GM12864 (cell line): Measurements from ENCODE around the gene PELI1.
"Not testable (repeated sequence)": the region's sequence is repeated elsewhere in the genome, so short reads cannot be mapped to it uniquely, and the experiment has no call there.

Experiments used
- DNase-seq: peaks from one replicate; pipeline ENCODE4 v3.0.0-alpha.2; 2011; ENCODE audit warnings: low read depth
- H3K4me3 ChIP-seq: 2 replicates; pipeline ENCODE4 v1.5.1; 2011; ENCODE audit warnings: mild to moderate bottlenecking, low read depth, low read length, control low read depth
- TF ChIP-seq, protein P1 (sequence below): IDR thresholded peaks from 2 replicates; pipeline ENCODE4 v1.5.1; 2011; ENCODE audit warnings: low read depth, mild to moderate bottlenecking, moderate library complexity, low read length, control low read depth, inconsistent platforms; ENCODE audit errors: missing control alignments

Gene PELI1

DNA sequence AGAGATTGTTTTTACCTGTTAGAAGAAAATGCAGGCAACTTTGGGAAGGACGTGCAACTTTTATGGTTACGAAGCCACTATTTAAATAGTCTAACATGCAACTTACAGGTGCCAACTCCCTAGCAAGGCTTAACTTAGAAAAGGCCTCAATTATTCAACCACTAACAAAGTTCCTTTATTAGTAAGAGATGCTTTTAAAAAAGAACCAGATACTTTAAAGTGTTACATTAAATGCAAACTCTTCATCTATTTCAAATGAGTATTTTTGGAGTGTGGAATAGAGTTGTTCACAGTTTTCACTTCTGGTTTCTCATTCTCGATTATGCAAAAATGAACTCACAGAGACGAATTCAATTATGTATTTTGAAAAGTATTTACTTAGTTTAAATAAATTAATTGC, 51.7 kb downstream of the PELI1 start:
- TF ChIP-seq, protein P1, sequence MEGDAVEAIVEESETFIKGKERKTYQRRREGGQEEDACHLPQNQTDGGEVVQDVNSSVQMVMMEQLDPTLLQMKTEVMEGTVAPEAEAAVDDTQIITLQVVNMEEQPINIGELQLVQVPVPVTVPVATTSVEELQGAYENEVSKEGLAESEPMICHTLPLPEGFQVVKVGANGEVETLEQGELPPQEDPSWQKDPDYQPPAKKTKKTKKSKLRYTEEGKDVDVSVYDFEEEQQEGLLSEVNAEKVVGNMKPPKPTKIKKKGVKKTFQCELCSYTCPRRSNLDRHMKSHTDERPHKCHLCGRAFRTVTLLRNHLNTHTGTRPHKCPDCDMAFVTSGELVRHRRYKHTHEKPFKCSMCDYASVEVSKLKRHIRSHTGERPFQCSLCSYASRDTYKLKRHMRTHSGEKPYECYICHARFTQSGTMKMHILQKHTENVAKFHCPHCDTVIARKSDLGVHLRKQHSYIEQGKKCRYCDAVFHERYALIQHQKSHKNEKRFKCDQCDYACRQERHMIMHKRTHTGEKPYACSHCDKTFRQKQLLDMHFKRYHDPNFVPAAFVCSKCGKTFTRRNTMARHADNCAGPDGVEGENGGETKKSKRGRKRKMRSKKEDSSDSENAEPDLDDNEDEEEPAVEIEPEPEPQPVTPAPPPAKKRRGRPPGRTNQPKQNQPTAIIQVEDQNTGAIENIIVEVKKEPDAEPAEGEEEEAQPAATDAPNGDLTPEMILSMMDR = no peak
- no peak overlapping the region; the same call in 1 of the 2 replicates for H3K4me3 ChIP-seq
- peak; percentile 60 for DNase-seq

DNA sequence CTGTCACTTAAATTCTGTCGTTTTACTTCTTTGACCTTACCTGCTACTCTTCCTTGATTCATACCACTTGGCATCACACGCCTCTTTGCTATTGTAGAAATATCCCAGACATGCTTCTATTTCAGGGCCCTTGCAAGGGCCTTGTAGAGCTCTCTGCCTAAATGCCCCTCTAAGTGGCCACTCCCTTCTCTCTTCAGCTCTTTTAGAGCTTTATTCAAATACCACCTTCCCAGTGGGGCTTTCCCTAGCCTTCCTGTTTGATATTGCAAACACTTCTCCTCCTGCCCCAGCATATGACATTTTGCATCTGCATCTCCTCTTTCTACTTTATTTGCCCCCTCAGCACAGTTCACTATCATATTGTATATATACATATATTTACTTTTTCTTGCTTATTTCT, 54.0 kb downstream of the PELI1 start:
- TF ChIP-seq, protein P1 = no peak
- H3K4me3 ChIP-seq = no peak overlapping the region
- DNase-seq = no peak

DNA sequence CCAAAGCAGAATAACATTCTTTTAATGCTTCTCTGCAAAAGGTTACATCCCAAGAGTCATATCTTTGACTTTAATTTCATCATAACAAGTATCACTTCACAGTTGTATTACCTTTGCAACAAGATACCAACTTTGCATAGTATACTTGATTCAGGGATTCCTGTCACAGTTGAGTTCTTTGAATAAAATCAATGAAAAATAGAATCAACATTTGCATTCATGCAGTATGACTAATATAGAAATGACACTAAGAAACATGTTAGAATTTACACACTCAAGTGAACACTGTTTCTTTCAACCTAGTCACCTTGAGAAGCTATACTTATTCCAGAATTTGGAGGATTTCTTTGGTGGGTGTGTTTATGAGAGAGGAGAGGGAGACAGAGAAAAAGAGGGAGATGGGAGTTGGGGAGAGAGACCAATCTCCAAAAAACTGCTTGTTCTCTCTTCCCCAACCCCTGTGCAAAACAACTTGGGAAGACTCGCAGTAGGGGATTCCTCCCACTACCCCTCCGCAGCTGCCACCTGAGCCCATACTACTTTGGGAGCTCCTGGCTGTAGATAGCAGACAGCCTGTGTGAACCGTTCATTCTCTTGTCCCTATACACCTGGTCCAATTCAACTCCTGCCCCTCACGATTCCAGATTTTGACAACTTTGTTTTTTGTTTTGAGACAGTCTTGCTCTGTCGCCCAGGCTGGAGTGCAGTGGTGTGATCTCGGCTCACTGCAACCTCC, 57.7 kb downstream of the PELI1 start:
- DNase-seq = no peak
- TF ChIP-seq, protein P1 = no peak
- no peak overlapping the region for H3K4me3 ChIP-seq

DNA sequence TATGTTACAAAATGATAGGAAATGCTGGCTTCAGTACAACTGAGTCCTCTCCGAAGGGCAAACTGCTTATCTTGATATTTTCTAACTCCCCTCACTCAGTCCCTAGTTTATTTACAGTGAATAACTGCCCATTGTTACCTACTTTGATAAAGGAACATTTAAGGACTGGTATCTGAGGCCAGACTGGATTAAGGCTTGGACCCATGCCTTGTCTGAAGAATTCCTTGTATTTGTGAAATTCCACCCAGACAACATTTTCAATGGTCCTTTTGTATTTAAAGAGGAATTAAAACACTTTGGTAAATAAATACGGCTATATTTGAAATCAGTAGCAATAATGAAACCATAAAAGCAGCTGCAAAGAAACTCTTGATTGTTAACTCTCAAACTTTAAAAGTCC, 58.3 kb downstream of the PELI1 start:
- H3K4me3 ChIP-seq = no peak overlapping the region
- no peak for DNase-seq
- TF ChIP-seq, protein P1 = no peak

DNA sequence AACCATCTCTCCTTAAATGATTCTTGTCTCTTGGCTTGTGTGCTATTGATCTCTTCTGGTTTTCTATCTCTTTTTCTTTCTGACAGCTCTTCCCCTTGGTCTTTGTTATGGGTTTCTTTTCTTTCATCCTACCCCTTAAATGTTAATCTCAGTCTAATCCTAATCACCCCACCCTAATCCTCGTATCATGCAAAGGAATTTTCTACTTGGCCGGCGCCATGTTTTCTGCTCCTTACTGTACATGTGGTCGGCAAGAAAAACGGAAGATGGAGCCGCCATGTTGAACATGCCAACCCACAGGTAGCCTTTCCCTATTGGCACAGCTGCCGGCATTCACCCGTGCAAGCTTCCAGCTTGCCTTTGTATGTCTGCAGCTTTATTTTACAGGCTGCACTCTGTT, 63.2 kb downstream of the PELI1 start:
- TF ChIP-seq, protein P1 = no peak
- no peak for DNase-seq
- H3K4me3 ChIP-seq = no peak overlapping the region

DNA sequence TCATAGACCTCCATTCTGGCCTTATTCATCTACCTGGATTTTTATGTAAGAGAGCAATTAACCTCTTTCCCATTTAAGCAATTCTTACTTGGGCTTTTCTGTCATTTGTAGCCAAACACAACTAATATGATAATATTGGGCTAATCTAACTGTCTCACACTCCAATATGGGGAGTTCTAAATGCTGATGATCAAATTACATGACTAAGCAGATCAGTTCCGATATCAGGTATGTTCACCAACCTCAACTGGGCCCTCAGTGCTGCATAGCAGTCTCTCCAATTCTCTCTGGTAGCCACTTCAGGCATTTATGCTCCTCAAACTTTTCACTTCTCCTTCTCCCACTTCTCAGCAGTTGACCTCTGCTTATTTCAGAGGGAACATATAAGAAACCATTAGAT, 64.0 kb downstream of the PELI1 start:
- H3K4me3 ChIP-seq = no peak overlapping the region
- no peak for DNase-seq
- TF ChIP-seq, protein P1 = no peak

DNA sequence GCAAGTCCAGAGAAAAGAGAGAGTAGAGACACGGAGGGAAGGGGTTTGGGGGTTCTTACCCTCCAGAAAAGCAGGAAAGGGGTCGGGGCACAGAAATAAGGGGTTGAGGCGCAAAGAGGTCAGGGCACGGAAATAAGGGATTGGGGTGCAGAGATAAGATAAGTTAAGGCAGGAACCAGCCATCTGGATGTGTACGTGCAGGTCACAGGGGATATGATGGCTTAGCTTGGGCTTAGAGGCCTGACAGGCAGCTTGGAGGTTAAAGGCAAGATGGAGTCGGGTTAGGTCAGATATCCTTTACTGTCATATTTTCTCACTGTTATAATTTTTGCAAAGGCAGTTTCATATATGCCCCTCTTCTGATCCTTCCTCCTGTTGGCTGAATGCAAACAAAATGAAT, 64.5 kb downstream of the PELI1 start:
- not testable (repeated sequence) for H3K4me3 ChIP-seq, DNase-seq

DNA sequence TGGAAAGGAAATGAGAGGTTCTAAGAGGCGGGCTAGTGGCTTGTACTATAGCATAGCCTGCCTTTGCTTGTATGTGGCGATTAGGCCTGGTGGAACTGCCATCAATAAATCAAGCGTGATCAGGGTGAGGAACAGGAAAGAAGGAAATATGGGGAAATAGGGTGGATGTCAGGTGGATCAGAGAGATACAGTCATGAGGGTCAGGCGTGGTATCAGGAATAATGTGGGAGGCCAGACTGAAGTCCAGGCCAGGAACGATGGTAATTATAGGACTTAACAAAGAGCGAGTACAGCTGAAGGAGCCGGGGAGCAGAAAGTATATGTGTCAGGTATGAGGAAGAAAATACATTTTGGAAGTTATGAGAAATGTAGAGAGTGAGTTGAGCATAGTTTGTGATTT, 67.4 kb downstream of the PELI1 start:
- not testable (repeated sequence) for DNase-seq, H3K4me3 ChIP-seq

DNA sequence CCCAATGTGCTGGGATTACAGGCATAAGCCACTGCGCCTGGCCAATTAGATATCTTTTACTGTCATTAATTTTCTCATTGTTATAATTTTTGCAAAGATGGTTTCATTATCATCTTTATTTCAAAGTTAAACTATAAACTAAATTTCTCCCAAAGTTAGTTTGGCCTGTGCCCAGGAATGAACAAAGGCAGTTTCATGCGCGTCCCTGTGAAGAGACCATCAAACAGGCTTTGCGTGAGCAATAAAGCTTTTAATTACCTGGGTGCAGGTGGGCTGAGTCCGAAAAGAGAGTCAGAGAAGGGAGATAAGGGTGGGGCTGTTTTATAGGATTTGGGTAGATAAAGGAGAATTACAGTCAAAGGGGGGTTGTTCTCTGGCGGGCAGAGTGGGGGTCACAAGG, 69.6 kb downstream of the PELI1 start:
- DNase-seq = not testable (repeated sequence)

More for the DNA sequence above, 69.6 kb downstream of the PELI1 start:
- not testable (repeated sequence) for H3K4me3 ChIP-seq
